H1 (cell line): ENCODE results near the gene PAWR.

Experiments used
- EZH2 ChIP-seq: fragments of 200-600 bp; sonication (generic); IDR thresholded peaks from 2 replicates; pipeline ENCODE4 v1.7.1; 2012; ENCODE audit warnings: low read depth, mild to moderate bottlenecking, moderate library complexity, low read length, inconsistent platforms; ENCODE audit not compliant: severe bottlenecking
- NRF1 ChIP-seq: IDR thresholded peaks from 2 replicates; pipeline ENCODE4 v1.6.1; 2011; ENCODE audit warnings: mild to moderate bottlenecking, low read depth, low read length, improper control_type of control experiment
- POLR2A ChIP-seq, 2 experiments: IDR thresholded peaks; 1 replicate in 1 of 2; 2 replicates in 1 of 2; pipeline ENCODE4 v1.6.1; 2011; ENCODE audit warnings: low read depth in 2 of 2, low read length in 2 of 2, mild to moderate bottlenecking in 2 of 2; ENCODE audit errors: control extremely low read depth in 1 of 2
- RBBP5 ChIP-seq: IDR thresholded peaks from 2 replicates; pipeline ENCODE4 v1.7.1; 2012; ENCODE audit warnings: low read depth, mild to moderate bottlenecking, inconsistent platforms, low read length, moderate library complexity, borderline replicate concordance
- RNF2 ChIP-seq: fragments of 200-900, 300-1000 bp; sonication (generic); IDR thresholded peaks from 2 replicates; pipeline ENCODE4 v1.7.1; 2016; ENCODE audit warnings: borderline replicate concordance, low read depth, mild to moderate bottlenecking, antibody characterized with exemption, low read length; ENCODE audit not compliant: poor library complexity, severe bottlenecking; ENCODE audit errors: missing control alignments
- SP4 ChIP-seq: IDR thresholded peaks from 2 replicates; pipeline ENCODE4 v1.6.1; 2012; ENCODE audit warnings: low read length, inconsistent platforms
- TF ChIP-seq, protein P1 (sequence below), 3 experiments: IDR thresholded peaks; 1 replicate in 2 of 3; 2 replicates in 1 of 3; pipeline versions ENCODE4 v1.5.1 to v1.6.1; 2011; ENCODE audit warnings: low read length in 3 of 3, mild to moderate bottlenecking in 3 of 3, inconsistent platforms in 2 of 3, low read depth in 1 of 3, moderate library complexity in 1 of 3; ENCODE audit not compliant: insufficient read depth in 1 of 3; ENCODE audit errors: control extremely low read depth in 1 of 3

DNA sequence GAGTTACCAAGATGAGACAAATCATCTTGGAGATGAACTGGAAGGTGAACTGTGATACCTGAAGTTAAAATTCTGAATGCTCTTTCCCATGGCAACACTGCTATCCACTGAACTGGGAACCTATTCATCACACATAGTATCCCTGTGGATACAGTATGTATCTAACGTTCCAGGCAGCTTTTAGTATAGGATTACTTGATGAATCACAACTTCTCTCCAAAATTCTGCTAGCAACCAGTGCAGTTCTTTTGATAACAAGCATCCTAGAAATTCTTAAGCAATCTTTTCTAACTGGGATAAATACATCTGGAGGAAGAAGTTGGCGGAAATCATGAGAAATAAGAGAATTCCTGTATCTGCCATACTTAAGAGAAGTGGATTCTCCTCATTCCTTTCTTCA is 66.4 kb downstream of the PAWR start:
- TF ChIP-seq POLR2A (IDR thresholded peaks at IDR 0.05; ENCODE audit: control extremely low read depth in 1 of 2, low read depth in 2 of 2, low read length in 2 of 2) = no peak
- TF ChIP-seq, protein P1, sequence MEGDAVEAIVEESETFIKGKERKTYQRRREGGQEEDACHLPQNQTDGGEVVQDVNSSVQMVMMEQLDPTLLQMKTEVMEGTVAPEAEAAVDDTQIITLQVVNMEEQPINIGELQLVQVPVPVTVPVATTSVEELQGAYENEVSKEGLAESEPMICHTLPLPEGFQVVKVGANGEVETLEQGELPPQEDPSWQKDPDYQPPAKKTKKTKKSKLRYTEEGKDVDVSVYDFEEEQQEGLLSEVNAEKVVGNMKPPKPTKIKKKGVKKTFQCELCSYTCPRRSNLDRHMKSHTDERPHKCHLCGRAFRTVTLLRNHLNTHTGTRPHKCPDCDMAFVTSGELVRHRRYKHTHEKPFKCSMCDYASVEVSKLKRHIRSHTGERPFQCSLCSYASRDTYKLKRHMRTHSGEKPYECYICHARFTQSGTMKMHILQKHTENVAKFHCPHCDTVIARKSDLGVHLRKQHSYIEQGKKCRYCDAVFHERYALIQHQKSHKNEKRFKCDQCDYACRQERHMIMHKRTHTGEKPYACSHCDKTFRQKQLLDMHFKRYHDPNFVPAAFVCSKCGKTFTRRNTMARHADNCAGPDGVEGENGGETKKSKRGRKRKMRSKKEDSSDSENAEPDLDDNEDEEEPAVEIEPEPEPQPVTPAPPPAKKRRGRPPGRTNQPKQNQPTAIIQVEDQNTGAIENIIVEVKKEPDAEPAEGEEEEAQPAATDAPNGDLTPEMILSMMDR (IDR thresholded peaks at IDR 0.05; ENCODE audit: control extremely low read depth in 1 of 3, insufficient read depth in 1 of 3, low read depth in 1 of 3, low read length in 3 of 3) = no peak
- no peak for TF ChIP-seq SP4
- TF ChIP-seq EZH2 = no peak
- no peak for TF ChIP-seq NRF1
- no peak for TF ChIP-seq RBBP5
- TF ChIP-seq RNF2 = no peak
